Measurements from ENCODE around the gene LRRC31. TPM values are rescaled to one million over a fixed set of nuclear protein-coding genes. Genes with fewer than 3 reads are reported as not detected.

Gene LRRC31
- total and polyA plus RNA-seq, 2 experiments from 2014 or later, result not detected

- TF ChIP-seq CTCF (conservative IDR thresholded peaks at IDR 0.05; ENCODE audit: low read depth in 2 of 2), result no peak
- no peak for TF ChIP-seq EZH2 (IDR thresholded peaks at IDR 0.05; ENCODE audit: low read depth, unreplicated experiment)
- TF ChIP-seq ZNF114 (CRISPR knock-in tag; IDR thresholded peaks at IDR 0.05), result no peak
- TF ChIP-seq ETS1 (IDR thresholded peaks at IDR 0.05), result no peak
- no peak for TF ChIP-seq REST (IDR thresholded peaks at IDR 0.05; ENCODE audit: unreplicated experiment)
- no peak for TF ChIP-seq JUNB (IDR thresholded peaks at IDR 0.05; ENCODE audit: unreplicated experiment)
- no peak for TF ChIP-seq STAT1 (IDR thresholded peaks at IDR 0.05; ENCODE audit: unreplicated experiment)
- no peak for TF ChIP-seq NANOG (IDR thresholded peaks at IDR 0.05; ENCODE audit: borderline replicate concordance)
Observed at GRCh38 chr3:169842960-169843359, 26.8 kb downstream of the LRRC31 start (continued).

- H3K9me3 Mint-ChIP-seq, result no peaks in the 10 kb centered on the region; the same call in 2 of the 3 replicates
- Histone ChIP-seq H2AFZ (no peak overlapping the region), H3K36me3 (ENCODE audit: insufficient read depth) (no peaks in the 10 kb centered on the region), H3K9me2 (ENCODE audit: insufficient read depth) (no peaks in the 10 kb centered on the region), H3K4me3 (no peak overlapping the region), H3K4me2 (no peak overlapping the region), H3F3A (replicated peaks; ENCODE audit: low read depth) (no peaks in the 10 kb centered on the region), H3K27ac (ENCODE audit: low read depth) (no peak overlapping the region), H4K20me1 (replicated peaks; ENCODE audit: insufficient read depth) (no peaks in the 10 kb centered on the region), H3K27me3 (ENCODE audit: insufficient read depth) (no peaks in the 10 kb centered on the region), H3K79me2 (replicated peaks; ENCODE audit: insufficient read depth) (no peaks in the 10 kb centered on the region), H3K4me1 (ENCODE audit: insufficient read depth) (peaks cover 7% of the 10 kb centered on the region; the same call in 1 of the 2 replicates)
- no peak overlapping the region for H3K4me3 Mint-ChIP-seq
- ATAC-seq (no peak), DNase-seq (ENCODE audit: low spot score) (no peak)
- peaks cover 8% of the 10 kb centered on the region for H3K4me1 Mint-ChIP-seq
- no peak overlapping the region for H3K27ac Mint-ChIP-seq
- no peaks in the 10 kb centered on the region for H3K36me3 Mint-ChIP-seq (ENCODE audit: low read depth)
- no peaks in the 10 kb centered on the region for H3K27me3 Mint-ChIP-seq (ENCODE audit: insufficient read depth, low read depth, poor library complexity)
- TF ChIP-seq JUNB (IDR thresholded peaks at IDR 0.05; ENCODE audit: unreplicated experiment) (no peak), ETS1 (IDR thresholded peaks at IDR 0.05) (no peak), CREB1 (CRISPR knock-in tag; IDR thresholded peaks at IDR 0.05; ENCODE audit: low read depth) (no peak), EZH2phosphoT487 (IDR thresholded peaks at IDR 0.05; ENCODE audit: unreplicated experiment) (no peak), REST (IDR thresholded peaks at IDR 0.05; ENCODE audit: unreplicated experiment) (no peak), EZH2 (IDR thresholded peaks at IDR 0.05; ENCODE audit: low read depth, unreplicated experiment) (no peak), POLR2AphosphoS5 (IDR thresholded peaks at IDR 0.05; ENCODE audit: low read depth) (no peak), STAT1 (IDR thresholded peaks at IDR 0.05; ENCODE audit: unreplicated experiment) (no peak), CTCF (conservative IDR thresholded peaks at IDR 0.05; ENCODE audit: low read depth in 2 of 2) (no peak), NANOG (IDR thresholded peaks at IDR 0.05; ENCODE audit: borderline replicate concordance) (no peak), ZNF331 (CRISPR knock-in tag; IDR thresholded peaks at IDR 0.05; ENCODE audit: low read depth) (no peak), ZNF114 (CRISPR knock-in tag; IDR thresholded peaks at IDR 0.05) (no peak)
Observed at GRCh38 chr3:169841171-169841570, 28.6 kb downstream of the LRRC31 start.
